ENCODE results near the gene KANSL1. TPM values are rescaled to one million over a fixed set of nuclear protein-coding genes. Genes with fewer than 3 reads are reported as not detected.

KANSL1 gene
- polyA plus RNA-seq, 1 experiment, result 14.1 TPM

- H3K36me3 ChIP-seq (ENCODE audit: control insufficient read depth, insufficient read depth, low read length), result peaks cover 42% of the 10 kb centered on the region
- no peak for DNase-seq (ENCODE audit: low read depth)
- ChIA-PET POLR2A (no interaction called here), CTCF (interaction anchor here (0.9 to 6.6 kb wide), 2 partner anchors 9 to 14 kb away, joined by 3 to 30 read pairs; no protein-coding TSS in a partner anchor)
- no peak overlapping the region for H3K4me3 ChIP-seq (ENCODE audit: low read depth, low read length)
- TF ChIP-seq CTCF (IDR thresholded peaks at IDR 0.05; ENCODE audit: insufficient read depth, low read depth, low read length), result no peak
- no peaks in the 10 kb centered on the region for H3K27me3 ChIP-seq (ENCODE audit: control insufficient read depth, insufficient read depth, low read length)
These were observed 162.5 kb downstream of the KANSL1 start for GRCh38 chr17:46030752-46031151.

- ChIA-PET POLR2A (no interaction called here), CTCF (interaction anchor here (0.9 kb wide), 1 partner anchor 8 kb away, joined by 9 read pairs; no protein-coding TSS in a partner anchor)
- H3K36me3 ChIP-seq (ENCODE audit: control insufficient read depth, insufficient read depth, low read length), result peaks cover 38% of the 10 kb centered on the region
- TF ChIP-seq CTCF (IDR thresholded peaks at IDR 0.05; ENCODE audit: insufficient read depth, low read depth, low read length), result no peak
- no peaks in the 10 kb centered on the region for H3K27me3 ChIP-seq (ENCODE audit: control insufficient read depth, insufficient read depth, low read length)
- no peak overlapping the region for H3K4me3 ChIP-seq (ENCODE audit: low read depth, low read length)
- no peak for DNase-seq (ENCODE audit: low read depth)
These were observed 163.6 kb downstream of the KANSL1 start for GRCh38 chr17:46029627-46030026.

GRCh38 chr17:46028981-46029565 is 164.2 kb downstream of the KANSL1 start:
- TF ChIP-seq CTCF (IDR thresholded peaks at IDR 0.05; ENCODE audit: insufficient read depth, low read depth, low read length), result no peak
- no peak for DNase-seq (ENCODE audit: low read depth)
- ChIA-PET CTCF (interaction anchor here (0.9 to 2.0 kb wide), 3 partner anchors 9 to 15 kb away, joined by 5 to 9 read pairs (median 7); no protein-coding TSS in a partner anchor), POLR2A (no interaction called here)
- H3K4me3 ChIP-seq (ENCODE audit: low read depth, low read length), result no peak overlapping the region
- H3K36me3 ChIP-seq (ENCODE audit: control insufficient read depth, insufficient read depth, low read length), result peaks cover 35% of the 10 kb centered on the region
- H3K27me3 ChIP-seq (ENCODE audit: control insufficient read depth, insufficient read depth, low read length), result no peaks in the 10 kb centered on the region

- no peak for DNase-seq (ENCODE audit: low read depth)
- Histone ChIP-seq H3K36me3 (ENCODE audit: control insufficient read depth, insufficient read depth, low read length) (peaks cover 31% of the 10 kb centered on the region), H3K27me3 (ENCODE audit: control insufficient read depth, insufficient read depth, low read length) (no peaks in the 10 kb centered on the region), H3K4me3 (ENCODE audit: low read depth, low read length) (no peak overlapping the region)
- ChIA-PET POLR2A (no interaction called here), CTCF (interaction anchor here (1.5 to 2.0 kb wide), 2 partner anchors 12 to 16 kb away, joined by 5 to 7 read pairs; no protein-coding TSS in a partner anchor)
- TF ChIP-seq CTCF (IDR thresholded peaks at IDR 0.05; ENCODE audit: insufficient read depth, low read depth, low read length), result no peak
These were observed 164.9 kb downstream of the KANSL1 start for GRCh38 chr17:46028374-46028773.

GRCh38 chr17:46027976-46028325 is 165.3 kb downstream of the KANSL1 start:
- H3K36me3 ChIP-seq (ENCODE audit: control insufficient read depth, insufficient read depth, low read length), result peaks cover 27% of the 10 kb centered on the region
- ChIA-PET POLR2A (no interaction called here), CTCF (interaction anchor here (1.5 to 2.0 kb wide), 2 partner anchors 11 to 16 kb away, joined by 5 to 7 read pairs; no protein-coding TSS in a partner anchor)
- H3K27me3 ChIP-seq (ENCODE audit: control insufficient read depth, insufficient read depth, low read length), result no peaks in the 10 kb centered on the region
- no peak for DNase-seq (ENCODE audit: low read depth)
- TF ChIP-seq CTCF (IDR thresholded peaks at IDR 0.05; ENCODE audit: insufficient read depth, low read depth, low read length), result no peak
- H3K4me3 ChIP-seq (ENCODE audit: low read depth, low read length), result no peak overlapping the region

Data from BJ (cell line).